IgD-negative memory B cell (primary cell): ENCODE measurements around the gene ANKRD24. TPM values are rescaled to one million over a fixed set of nuclear protein-coding genes. Genes with fewer than 3 reads are reported as not detected.
"Not testable (repeated sequence)": the region's sequence is repeated elsewhere in the genome, so short reads cannot be mapped to it uniquely, and the experiment has no call there.

Experiments used
- H3K27ac Mint-ChIP-seq, 3 donors: one replicate each; pipeline ENCODE4 v1.8.0; 2020 to 2022; ENCODE audit warnings: mild to moderate bottlenecking in 3 of 3, mixed read lengths in 3 of 3, moderate library complexity in 1 of 3
- H3K27me3 Mint-ChIP-seq: one replicate; pipeline ENCODE4 v1.8.0; 2021; ENCODE audit warnings: mixed read lengths
- H3K36me3 Mint-ChIP-seq: one replicate; pipeline ENCODE4 v1.8.0; 2020; ENCODE audit warnings: mild to moderate bottlenecking, mixed read lengths
- H3K4me1 Mint-ChIP-seq, 3 donors: one replicate each; pipeline ENCODE4 v1.8.0; 2020 to 2022; ENCODE audit warnings: mixed read lengths in 3 of 3, mild to moderate bottlenecking in 1 of 3
- H3K4me3 Mint-ChIP-seq, 4 donors: one replicate each; pipeline ENCODE4 v1.8.0; 2020 to 2022; ENCODE audit warnings: mild to moderate bottlenecking in 4 of 4, mixed read lengths in 4 of 4, moderate library complexity in 3 of 4
- H3K9me3 Mint-ChIP-seq, 3 donors: one replicate each; pipeline ENCODE4 v1.8.0; 2020 to 2021; ENCODE audit warnings: mixed read lengths in 3 of 3, mild to moderate bottlenecking in 1 of 3
- polyA plus RNA-seq: library from polyadenylated mRNA; unstranded; fragments of 300-500 nt; fragmentation: Illumina TruSeq; gene quantifications from one replicate; pipeline ENCODE4 v1.2.3, GENCODE V29; 2021

Gene ANKRD24
- polyA plus RNA-seq, 1 donor from 2014 or later = not detected

GRCh38 chr19:4199699-4200293 is 17.3 kb downstream of the ANKRD24 start:
- Mint-ChIP-seq H3K9me3 (peaks cover 0 to 4% (median 3%) of the 10 kb centered on the region in 3 donors), H3K27me3 (peaks cover 46% of the 10 kb centered on the region), H3K36me3 (no peaks in the 10 kb centered on the region), H3K4me3 (no peak overlapping the region), H3K27ac (no peak overlapping the region), H3K4me1 (peaks cover 5 to 18% (median 12%) of the 10 kb centered on the region in 3 donors)

GRCh38 chr19:4200940-4201542 is 18.6 kb downstream of the ANKRD24 start:
- peaks cover 5 to 18% (median 12%) of the 10 kb centered on the region in 3 donors for H3K4me1 Mint-ChIP-seq
- H3K27me3 Mint-ChIP-seq = peaks cover 34% of the 10 kb centered on the region
- H3K36me3 Mint-ChIP-seq = no peaks in the 10 kb centered on the region
- H3K27ac Mint-ChIP-seq = peak overlapping the region in 2 of 3 donors; percentile 3 to 14
- H3K9me3 Mint-ChIP-seq = peaks cover 0 to 4% (median 3%) of the 10 kb centered on the region in 3 donors
- no peak overlapping the region for H3K4me3 Mint-ChIP-seq

- Mint-ChIP-seq H3K36me3 (no peaks in the 10 kb centered on the region), H3K4me3 (no peak overlapping the region), H3K4me1 (peaks cover 5 to 18% (median 12%) of the 10 kb centered on the region in 3 donors), H3K27me3 (peaks cover 27% of the 10 kb centered on the region), H3K9me3 (peaks cover 0 to 4% (median 3%) of the 10 kb centered on the region in 3 donors), H3K27ac (no peak overlapping the region)
These were observed 19.3 kb downstream of the ANKRD24 start for GRCh38 chr19:4201798-4202197.

GRCh38 chr19:4206818-4207484 is 24.5 kb downstream of the ANKRD24 start:
- H3K27ac Mint-ChIP-seq = peak overlapping the region in 1 of 3 donors; percentile 57
- no peaks in the 10 kb centered on the region for H3K9me3 Mint-ChIP-seq
- peaks cover 6% of the 10 kb centered on the region for H3K27me3 Mint-ChIP-seq
- H3K36me3 Mint-ChIP-seq = no peaks in the 10 kb centered on the region
- H3K4me1 Mint-ChIP-seq = peaks cover 4 to 5% (median 5%) of the 10 kb centered on the region in 3 donors
- H3K4me3 Mint-ChIP-seq = no peak overlapping the region

GRCh38 chr19:4208385-4209094 is 26.1 kb downstream of the ANKRD24 start:
- Mint-ChIP-seq H3K27ac (no peak overlapping the region), H3K4me1 (peaks cover 4 to 5% (median 4%) of the 10 kb centered on the region in 3 donors), H3K4me3 (peak overlapping the region in 1 of 4 donors; percentile 27), H3K9me3 (no peaks in the 10 kb centered on the region), H3K27me3 (peaks cover 11% of the 10 kb centered on the region), H3K36me3 (no peaks in the 10 kb centered on the region)

GRCh38 chr19:4210166-4210731 is 27.8 kb downstream of the ANKRD24 start:
- H3K27ac Mint-ChIP-seq = no peak overlapping the region
- no peaks in the 10 kb centered on the region for H3K9me3 Mint-ChIP-seq
- H3K4me3 Mint-ChIP-seq = no peak overlapping the region

GRCh38 chr19:4213116-4213515 is 30.6 kb downstream of the ANKRD24 start:
- no peaks in the 10 kb centered on the region for H3K9me3 Mint-ChIP-seq
- H3K4me3 Mint-ChIP-seq = peak overlapping the region in 1 of 4 donors; percentile 56
- H3K27ac Mint-ChIP-seq = peak overlapping the region in 1 of 3 donors; percentile 84
- H3K36me3 Mint-ChIP-seq = no peaks in the 10 kb centered on the region
- peaks cover 7% of the 10 kb centered on the region for H3K27me3 Mint-ChIP-seq
- H3K4me1 Mint-ChIP-seq = peaks cover 11 to 14% (median 11%) of the 10 kb centered on the region in 3 donors

More at GRCh38 chr19:4210166-4210731, 27.8 kb downstream of the ANKRD24 start:
- Mint-ChIP-seq H3K36me3 (no peaks in the 10 kb centered on the region), H3K27me3 (peaks cover 10% of the 10 kb centered on the region), H3K4me1 (peaks cover 11 to 12% (median 11%) of the 10 kb centered on the region in 3 donors)

- no peak overlapping the region for H3K27ac Mint-ChIP-seq
- H3K36me3 Mint-ChIP-seq = no peaks in the 10 kb centered on the region
- H3K4me3 Mint-ChIP-seq = peak overlapping the region in 1 of 4 donors; percentile 23
- no peaks in the 10 kb centered on the region for H3K9me3 Mint-ChIP-seq
- peaks cover 7% of the 10 kb centered on the region for H3K27me3 Mint-ChIP-seq
- H3K4me1 Mint-ChIP-seq = peaks cover 11 to 14% (median 11%) of the 10 kb centered on the region in 3 donors
These were observed 33.3 kb downstream of the ANKRD24 start for GRCh38 chr19:4215807-4216206.

GRCh38 chr19:4216846-4217245 is 34.4 kb downstream of the ANKRD24 start:
- Mint-ChIP-seq H3K27me3 (peaks cover 7% of the 10 kb centered on the region), H3K9me3 (no peaks in the 10 kb centered on the region), H3K27ac (no peak overlapping the region), H3K4me1 (peaks cover 10 to 16% (median 11%) of the 10 kb centered on the region in 3 donors), H3K4me3 (no peak overlapping the region), H3K36me3 (no peaks in the 10 kb centered on the region)

- H3K27me3 Mint-ChIP-seq = peaks cover 4% of the 10 kb centered on the region
- H3K9me3 Mint-ChIP-seq = no peaks in the 10 kb centered on the region
- H3K27ac Mint-ChIP-seq = no peak overlapping the region
- peaks cover 10 to 16% (median 11%) of the 10 kb centered on the region in 3 donors for H3K4me1 Mint-ChIP-seq
- H3K36me3 Mint-ChIP-seq = no peaks in the 10 kb centered on the region
- H3K4me3 Mint-ChIP-seq = no peak overlapping the region
These were observed 35.2 kb downstream of the ANKRD24 start for GRCh38 chr19:4217429-4218264.

- H3K4me3 Mint-ChIP-seq = peak overlapping the region in 1 of 4 donors; percentile 32
These were observed 36.0 kb downstream of the ANKRD24 start for GRCh38 chr19:4218523-4218922.

GRCh38 chr19:4220188-4220587 is 37.7 kb downstream of the ANKRD24 start:
- Mint-ChIP-seq H3K36me3 (no peaks in the 10 kb centered on the region), H3K27ac (no peak overlapping the region), H3K4me1 (peaks cover 0 to 3% (median 0%) of the 10 kb centered on the region in 3 donors), H3K4me3 (no peak overlapping the region), H3K27me3 (no peaks in the 10 kb centered on the region), H3K9me3 (no peaks in the 10 kb centered on the region)

More at GRCh38 chr19:4218523-4218922, 36.0 kb downstream of the ANKRD24 start:
- H3K27ac Mint-ChIP-seq, H3K9me3 Mint-ChIP-seq, H3K36me3 Mint-ChIP-seq, H3K27me3 Mint-ChIP-seq: not testable (repeated sequence)
- H3K4me1 Mint-ChIP-seq = peaks cover 10 to 16% (median 11%) of the 10 kb centered on the region in 3 donors

- no peaks in the 10 kb centered on the region for H3K9me3 Mint-ChIP-seq
- H3K4me1 Mint-ChIP-seq = peaks cover 0 to 8% (median 4%) of the 10 kb centered on the region in 3 donors
- H3K27ac Mint-ChIP-seq = no peak overlapping the region
- H3K4me3 Mint-ChIP-seq = no peak overlapping the region
- H3K36me3 Mint-ChIP-seq = no peaks in the 10 kb centered on the region
- H3K27me3 Mint-ChIP-seq = peaks cover under 1% of the 10 kb centered on the region
These were observed 42.0 kb downstream of the ANKRD24 start for GRCh38 chr19:4224470-4224869.

GRCh38 chr19:4225885-4226284 is 43.4 kb downstream of the ANKRD24 start:
- H3K27me3 Mint-ChIP-seq = peaks cover 6% of the 10 kb centered on the region
- peaks cover 0 to 16% (median 10%) of the 10 kb centered on the region in 3 donors for H3K4me1 Mint-ChIP-seq
- no peaks in the 10 kb centered on the region for H3K9me3 Mint-ChIP-seq
- peak overlapping the region in 1 of 4 donors; percentile 68 for H3K4me3 Mint-ChIP-seq
- H3K27ac Mint-ChIP-seq = no peak overlapping the region
- no peaks in the 10 kb centered on the region for H3K36me3 Mint-ChIP-seq
